GM18951 (cell line): ENCODE data around the gene CPED1.
"Not testable (repeated sequence)": the region's sequence is repeated elsewhere in the genome, so short reads cannot be mapped to it uniquely, and the experiment has no call there.

ENCODE experiments used
- POLR2A ChIP-seq: IDR thresholded peaks from 4 replicates; pipeline ENCODE4 v1.6.1; 2011; ENCODE audit warnings: mild to moderate bottlenecking; ENCODE audit not compliant: insufficient read length, insufficient read depth; ENCODE audit errors: extremely low read depth
- in situ Hi-C: fragments of 300-500 bp; cut with MboI; formaldehyde crosslinking; loops from one replicate; pipeline ENCODE4 v1.12.0; 2022; ENCODE audit warnings: low sequenced_read_pairs, mixed read lengths, inconsistent platforms; ENCODE audit not compliant: unreplicated experiment

Gene CPED1

GRCh38 chr7:121003986-121004685 is 15.6 kb downstream of the CPED1 start:
- in situ Hi-C loops: no loop called here
- no peak for TF ChIP-seq POLR2A

GRCh38 chr7:121005058-121005457 is 16.5 kb downstream of the CPED1 start:
- in situ Hi-C loops: not testable (repeated sequence)

- no peak for TF ChIP-seq POLR2A
- in situ Hi-C loops: no loop called here
These were observed 17.6 kb downstream of the CPED1 start for GRCh38 chr7:121005996-121006584.

- no peak for TF ChIP-seq POLR2A
- in situ Hi-C loops: no loop called here
These were observed 18.3 kb downstream of the CPED1 start for GRCh38 chr7:121006711-121007315.

GRCh38 chr7:121008816-121009215 is 20.3 kb downstream of the CPED1 start:
- TF ChIP-seq POLR2A: no peak
- in situ Hi-C loops: no loop called here

- in situ Hi-C loops: no loop called here
- no peak for TF ChIP-seq POLR2A
These were observed 22.9 kb downstream of the CPED1 start for GRCh38 chr7:121011401-121011800.

GRCh38 chr7:121012170-121012874 is 23.8 kb downstream of the CPED1 start:
- in situ Hi-C loops: no loop called here

GRCh38 chr7:121012919-121013318 is 24.4 kb downstream of the CPED1 start:
- in situ Hi-C loops: no loop called here
- no peak for TF ChIP-seq POLR2A

More at GRCh38 chr7:121012170-121012874, 23.8 kb downstream of the CPED1 start:
- no peak for TF ChIP-seq POLR2A

- in situ Hi-C loops: no loop called here
- TF ChIP-seq POLR2A: no peak
These were observed 27.0 kb downstream of the CPED1 start for GRCh38 chr7:121015560-121015959.

- no peak for TF ChIP-seq POLR2A
- in situ Hi-C loops: no loop called here
These were observed 28.5 kb downstream of the CPED1 start for GRCh38 chr7:121016966-121017365.

GRCh38 chr7:121017586-121017985 is 29.1 kb downstream of the CPED1 start:
- in situ Hi-C loops: no loop called here
- no peak for TF ChIP-seq POLR2A

GRCh38 chr7:121019018-121019417 is 30.5 kb downstream of the CPED1 start:
- in situ Hi-C loops: no loop called here
- no peak for TF ChIP-seq POLR2A

- TF ChIP-seq POLR2A: no peak
- in situ Hi-C loops: no loop called here
These were observed 31.9 kb downstream of the CPED1 start for GRCh38 chr7:121020249-121020988.
